GM21528 (cell line): ENCODE measurements around the gene MISP.

Experiments
- ATAC-seq: cut with Tn5 transposase; IDR thresholded peaks from one replicate; pipeline ENCODE4 v1.9.1; 2021; ENCODE audit warnings: mild to moderate bottlenecking, moderate library complexity; ENCODE audit not compliant: unreplicated experiment, low FRiP score

MISP gene

DNA sequence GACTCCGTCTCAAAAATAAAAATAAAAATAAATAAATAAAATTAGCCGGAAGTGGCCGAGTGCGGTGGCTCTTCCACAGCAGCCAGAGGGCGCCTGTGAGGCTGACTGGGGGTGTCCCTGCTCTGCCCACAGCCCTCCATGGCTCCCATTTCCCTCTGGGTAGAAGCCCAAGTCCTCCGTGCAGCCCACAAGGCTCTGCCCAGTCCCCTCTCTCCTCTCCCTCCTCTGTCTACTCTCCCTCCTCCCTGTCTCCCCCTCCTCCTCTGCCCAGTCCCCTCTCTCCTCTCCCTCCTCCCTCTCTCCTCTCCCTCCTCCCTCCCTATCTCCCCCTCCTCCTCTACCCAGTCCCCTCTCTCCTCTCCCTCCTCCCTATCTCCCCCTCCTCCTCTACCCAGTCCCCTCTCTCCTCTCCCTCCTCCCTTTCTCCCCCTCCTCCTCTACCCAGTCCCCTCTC, 20.4 kb downstream of the MISP start:
- no peak for ATAC-seq

DNA sequence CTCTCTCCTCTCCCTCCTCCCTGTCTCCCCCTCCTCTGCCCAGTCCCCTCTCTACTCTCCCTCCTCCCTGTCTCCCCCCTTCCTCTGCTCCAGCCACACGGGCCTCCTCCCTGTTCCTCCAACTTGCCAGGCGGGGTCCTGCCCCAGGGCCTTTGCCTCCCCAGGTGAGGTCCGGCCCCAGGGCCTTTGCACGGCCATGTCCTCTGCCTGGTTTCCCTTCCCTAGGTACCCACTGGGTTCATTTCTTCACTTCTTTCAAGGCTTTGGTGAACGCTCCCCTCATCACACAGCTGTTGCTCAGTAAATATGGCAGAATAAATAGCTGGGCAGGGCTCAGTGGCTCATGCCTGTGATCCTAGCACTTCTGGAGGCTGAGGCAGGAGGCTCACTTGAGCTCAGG, 21.2 kb downstream of the MISP start:
- no peak for ATAC-seq

DNA sequence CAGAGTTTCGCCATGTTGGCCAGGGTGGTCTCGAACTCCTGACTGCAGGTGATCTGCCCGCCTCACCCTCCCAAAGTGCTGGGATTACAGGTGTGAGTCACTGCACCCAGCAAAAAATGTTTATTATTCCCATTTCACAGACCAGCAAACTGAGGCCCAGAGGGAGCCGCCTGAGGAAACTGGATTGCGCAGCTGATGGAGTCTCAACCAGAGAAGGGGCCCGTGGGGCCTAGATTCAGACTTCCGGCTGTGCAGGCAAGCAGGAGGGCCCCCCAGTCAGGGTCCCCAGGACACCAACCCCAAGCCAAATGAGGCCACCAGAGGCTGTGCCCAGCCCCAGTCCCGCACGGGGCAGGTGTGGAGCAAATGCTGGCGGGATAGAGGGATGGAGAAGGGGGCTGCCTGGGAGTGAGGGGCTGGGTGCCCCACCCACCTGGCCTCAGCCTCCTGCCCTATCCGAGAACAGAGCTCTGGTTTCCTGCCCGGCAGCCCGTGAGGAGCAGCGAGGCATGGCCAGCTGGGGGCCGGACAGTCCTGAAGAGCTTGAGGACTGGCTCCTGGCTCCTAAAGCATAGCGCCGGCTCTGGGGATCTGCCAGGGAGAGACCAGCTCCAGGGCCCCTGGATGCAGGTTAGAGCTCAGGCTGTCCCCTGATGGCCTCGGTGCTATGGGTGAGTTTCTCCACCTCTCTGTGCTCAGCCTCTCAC, 22.0 kb downstream of the MISP start:
- ATAC-seq = no peak

DNA sequence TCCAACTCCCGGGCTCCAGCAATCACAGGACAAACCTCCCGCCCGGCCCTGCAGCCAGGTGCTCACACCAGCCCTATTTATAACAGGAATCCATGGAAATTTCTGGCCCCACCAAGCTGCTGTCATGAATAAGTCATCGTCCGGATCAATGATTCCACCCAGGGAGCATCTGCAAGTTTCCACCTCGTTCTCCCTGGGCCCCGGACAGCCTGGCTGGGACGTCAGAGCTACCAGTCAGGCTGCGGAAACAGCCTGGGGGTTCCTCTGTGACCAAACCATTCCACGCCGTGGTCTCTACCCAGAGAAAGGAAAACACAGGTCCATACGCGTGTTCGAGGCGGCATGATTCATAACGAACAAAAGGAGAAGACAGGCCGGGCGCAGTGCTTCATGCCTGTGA, 25.6 kb downstream of the MISP start:
- ATAC-seq = no peak

DNA sequence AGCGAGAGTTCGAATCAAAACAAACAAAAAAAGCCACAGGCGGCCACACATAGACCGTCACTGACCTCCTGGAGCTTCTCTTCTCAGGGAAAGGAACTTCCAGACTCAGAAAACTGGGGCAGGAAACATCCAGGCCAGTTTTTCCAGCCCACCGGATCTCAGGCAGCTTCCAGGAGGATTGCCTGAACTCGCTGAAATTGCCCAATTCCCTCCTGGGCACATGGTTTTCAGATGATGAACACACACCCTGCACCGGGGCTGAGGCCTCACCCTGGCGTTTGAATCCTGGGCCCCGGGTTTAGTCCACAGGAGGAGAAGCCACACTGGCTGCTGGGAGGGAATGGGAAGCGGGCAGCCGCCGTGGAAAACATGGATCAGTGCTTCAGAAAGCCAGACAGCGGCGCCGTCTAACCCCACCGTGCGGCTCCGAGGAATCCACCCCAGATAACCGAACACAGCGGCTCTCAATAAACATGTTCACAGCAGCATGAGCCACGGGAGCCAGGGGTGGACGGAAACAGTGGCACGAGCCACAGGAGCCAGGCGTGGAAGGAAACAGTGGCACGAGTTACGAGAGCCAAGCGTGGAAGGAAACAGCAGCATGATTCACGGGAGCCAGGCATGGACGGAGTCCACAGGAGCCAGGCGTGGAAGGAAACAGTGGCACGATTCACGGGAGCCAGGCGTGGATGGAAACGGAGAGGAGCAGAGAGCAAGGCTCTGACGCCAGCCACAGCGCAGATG, 28.2 kb downstream of the MISP start:
- ATAC-seq = no peak

DNA sequence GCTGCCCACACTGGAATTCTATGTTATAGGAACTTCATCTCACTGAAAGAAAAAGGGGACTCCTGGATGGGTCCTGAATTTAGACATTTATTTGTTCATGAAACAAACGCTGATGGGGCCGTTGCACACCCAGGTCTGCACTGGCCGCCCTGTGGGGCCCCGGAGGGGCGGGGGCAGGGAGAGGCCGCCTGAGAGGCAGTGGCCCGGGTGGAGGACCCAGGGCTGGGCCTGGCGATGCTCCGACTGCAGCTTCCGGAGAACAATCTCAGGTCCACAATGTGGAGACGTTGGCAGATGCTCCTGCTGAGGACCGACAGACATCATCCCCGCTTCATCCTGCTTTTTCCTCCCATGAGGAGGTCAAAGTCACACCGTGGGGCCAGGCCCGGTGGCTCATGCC, 30.0 kb downstream of the MISP start:
- ATAC-seq = no peak

DNA sequence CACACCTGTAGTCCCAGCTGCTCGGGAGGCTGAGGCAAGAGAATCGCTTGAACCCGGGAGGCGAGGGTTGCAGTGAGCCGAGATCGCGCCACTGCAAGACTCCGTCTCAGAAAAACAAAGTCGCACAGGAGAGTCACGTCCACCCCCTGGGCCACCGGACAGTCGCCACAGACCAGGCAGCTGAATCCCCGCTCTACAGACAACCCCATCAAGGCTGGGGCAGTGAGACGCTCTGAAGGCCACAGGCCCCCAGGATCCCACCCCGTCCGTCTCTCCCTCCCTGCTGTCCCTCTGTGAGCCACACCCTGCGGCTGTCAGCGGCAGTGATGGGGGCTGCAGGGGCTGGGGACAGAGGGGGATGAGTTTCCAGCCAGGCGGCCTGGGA, 30.9 kb downstream of the MISP start:
- no peak for ATAC-seq

DNA sequence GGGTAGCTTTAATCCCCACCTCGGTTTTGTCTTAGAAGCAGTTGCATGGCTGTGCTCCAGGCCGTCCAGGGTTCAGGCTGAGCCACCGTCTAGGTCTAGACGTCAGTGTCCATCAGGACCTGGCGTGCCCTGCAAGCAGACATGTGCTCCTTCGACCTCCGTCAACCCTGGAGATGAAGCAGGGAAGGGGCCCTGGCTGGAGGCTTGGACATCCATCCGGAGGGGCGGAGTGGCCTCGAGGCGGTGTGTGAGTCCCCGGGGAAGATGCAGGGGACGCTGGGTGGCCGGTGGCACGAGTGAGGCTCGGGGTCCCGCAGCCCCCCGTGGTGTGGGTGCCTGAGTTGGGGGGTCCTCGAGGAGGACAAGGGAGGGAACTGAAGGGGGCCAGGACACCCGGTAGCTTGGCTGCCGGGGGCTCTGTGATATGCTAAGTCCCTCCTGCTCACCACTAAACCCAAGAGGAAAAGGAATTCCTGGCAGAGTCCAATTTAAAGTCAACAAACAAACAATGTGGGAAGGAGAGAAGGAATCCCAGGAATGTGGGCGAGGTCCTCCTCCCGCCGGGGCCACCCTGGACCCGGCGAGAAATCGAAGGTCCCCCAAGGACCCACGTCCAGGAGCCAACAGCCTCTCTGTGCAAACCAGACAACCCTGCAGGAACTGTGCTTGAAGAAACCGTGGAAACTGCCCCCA, 31.4 kb downstream of the MISP start:
- ATAC-seq = no peak

DNA sequence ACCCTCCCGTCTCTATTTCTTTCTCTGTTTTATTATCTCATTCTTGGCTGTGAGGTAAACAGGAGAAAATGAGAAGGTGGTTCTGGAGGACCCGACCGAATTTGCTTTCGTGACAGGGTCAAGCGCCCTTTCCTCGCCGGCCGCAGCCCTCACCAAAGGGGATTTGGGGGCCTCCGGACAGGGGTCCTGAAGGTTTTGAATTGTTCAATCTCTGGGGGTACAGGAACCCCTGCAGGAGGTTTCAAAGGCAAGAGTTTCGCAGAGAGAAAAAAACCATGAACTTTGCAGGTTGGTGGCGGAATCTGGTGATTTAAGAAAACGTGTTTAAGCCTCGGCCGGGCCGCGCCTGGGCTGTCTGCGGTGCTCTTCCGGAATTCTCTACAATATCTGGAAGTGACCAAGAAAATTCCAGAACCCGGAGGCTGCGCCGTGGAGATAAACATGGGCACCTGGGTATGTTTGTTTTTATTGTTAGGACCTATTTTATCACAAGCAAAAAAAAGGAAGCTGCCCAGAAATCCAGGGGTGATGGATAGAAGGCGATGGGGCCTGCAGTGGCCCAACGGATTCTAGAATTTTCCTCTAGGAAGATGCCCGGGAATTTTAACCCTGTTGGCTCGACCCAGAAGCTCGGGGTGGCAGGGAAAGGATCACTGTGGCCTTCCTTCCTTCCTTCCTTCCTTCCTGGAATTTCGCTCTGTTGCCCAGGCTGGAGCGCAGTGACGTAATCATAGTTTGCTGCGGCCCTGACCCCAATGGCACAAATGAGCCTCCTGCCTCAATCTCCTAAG, 32.2 kb downstream of the MISP start:
- no peak for ATAC-seq

DNA sequence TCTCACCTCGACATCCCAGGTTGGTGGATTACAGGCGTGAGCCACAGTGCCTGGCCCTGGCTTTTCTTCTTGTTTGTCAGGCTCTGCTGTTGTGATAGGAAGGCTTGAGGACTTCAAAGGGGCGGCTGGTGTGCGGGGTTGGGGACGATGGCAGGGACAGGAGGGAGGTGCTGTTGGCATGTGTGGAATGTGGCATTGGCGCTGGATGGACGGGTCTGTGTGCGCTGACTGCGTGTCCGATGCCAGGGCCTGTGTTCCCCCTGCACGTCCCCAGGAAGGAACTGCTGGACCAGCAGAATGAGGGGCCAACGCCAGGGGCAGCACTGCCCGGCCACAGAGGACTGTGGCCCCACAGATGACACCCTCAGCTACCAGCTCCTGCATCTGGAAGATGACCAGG, 33.6 kb downstream of the MISP start:
- ATAC-seq = no peak

DNA sequence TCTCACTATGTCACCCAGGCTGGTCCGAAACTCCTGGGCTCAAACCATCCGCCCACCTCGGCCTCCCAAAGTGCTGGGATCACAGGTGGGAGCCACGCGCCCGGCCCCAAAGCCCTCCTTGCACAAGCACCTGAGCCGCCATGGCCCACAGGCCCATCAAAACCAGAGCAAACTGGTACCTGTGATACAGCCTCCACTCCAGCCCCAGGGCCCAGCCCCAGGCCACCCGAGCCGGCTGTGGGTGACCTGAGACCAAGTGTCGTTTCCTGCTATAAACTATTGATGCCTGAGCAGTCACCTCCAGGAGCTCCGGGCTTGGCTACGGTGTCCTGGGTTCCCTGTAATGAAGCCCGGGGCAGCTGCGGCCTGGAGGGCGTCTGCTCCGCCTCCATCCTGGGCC, 36.6 kb downstream of the MISP start:
- ATAC-seq = no peak

DNA sequence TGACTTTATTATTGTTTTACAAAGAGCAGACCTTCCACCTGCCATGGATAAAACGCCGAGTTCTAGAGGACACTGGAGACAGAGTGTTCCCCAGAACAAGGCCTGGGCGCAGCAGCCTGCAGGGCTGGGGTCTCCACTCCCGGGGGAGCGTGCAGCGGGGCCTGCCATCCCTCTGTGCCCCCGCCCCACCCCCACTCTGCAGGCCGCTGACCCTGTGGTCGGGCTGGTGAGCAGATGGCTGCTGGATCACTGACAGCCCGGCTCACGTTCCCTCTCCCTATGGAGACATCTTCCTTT, 37.7 kb downstream of the MISP start:
- no peak for ATAC-seq

DNA sequence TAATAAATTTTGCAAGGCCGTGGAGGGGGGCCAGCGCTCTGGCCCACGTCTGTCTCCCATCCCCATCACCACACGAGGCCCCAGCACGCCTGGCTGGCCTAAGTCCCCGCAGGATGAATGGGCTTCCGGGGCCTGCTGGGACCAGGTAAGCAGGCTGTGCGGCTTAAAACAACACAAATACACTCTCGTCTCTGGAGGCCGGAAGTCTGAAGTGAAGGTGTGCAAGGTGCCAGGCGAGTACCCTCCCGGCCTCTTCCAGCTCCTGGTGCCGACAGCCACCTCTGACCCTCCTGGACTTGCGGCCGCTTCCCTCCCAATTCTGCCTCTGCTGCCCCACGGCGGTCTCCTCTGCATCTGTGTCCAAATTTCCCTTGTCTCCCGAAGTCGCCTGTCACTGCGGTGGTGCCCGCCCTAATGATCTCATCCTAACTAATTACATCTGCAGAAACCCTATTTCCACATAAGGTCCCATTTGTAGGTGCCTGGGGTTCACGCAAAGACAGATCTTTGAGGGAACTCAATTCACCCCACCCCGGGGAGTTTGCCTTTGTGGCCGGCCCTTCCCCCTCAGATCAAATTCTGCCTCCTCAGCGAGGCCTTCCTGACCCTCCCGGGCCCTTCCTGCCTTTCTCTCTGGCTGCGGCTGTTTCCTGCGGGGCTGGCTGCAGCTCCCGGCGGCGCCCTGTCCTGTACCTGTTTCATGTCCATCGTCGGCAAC, 38.2 kb downstream of the MISP start:
- ATAC-seq = no peak

DNA sequence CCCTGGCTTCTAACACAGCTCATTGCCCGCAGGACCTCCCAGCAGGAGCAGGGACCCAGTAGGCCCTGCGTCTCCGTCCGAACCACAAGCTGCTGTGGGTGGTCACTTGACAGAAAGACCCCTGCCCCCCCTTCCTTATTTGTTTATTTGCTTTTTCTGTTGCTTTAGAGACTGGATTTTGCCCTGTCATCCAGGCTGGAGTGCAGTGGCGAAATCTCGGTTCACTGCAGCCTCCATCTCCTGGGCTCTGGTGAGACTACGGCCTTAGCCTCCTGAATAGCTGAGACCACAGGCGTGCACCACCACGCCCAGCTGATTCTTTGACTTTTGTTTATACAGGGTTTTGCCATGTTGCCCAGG, 38.8 kb downstream of the MISP start:
- ATAC-seq = no peak

DNA sequence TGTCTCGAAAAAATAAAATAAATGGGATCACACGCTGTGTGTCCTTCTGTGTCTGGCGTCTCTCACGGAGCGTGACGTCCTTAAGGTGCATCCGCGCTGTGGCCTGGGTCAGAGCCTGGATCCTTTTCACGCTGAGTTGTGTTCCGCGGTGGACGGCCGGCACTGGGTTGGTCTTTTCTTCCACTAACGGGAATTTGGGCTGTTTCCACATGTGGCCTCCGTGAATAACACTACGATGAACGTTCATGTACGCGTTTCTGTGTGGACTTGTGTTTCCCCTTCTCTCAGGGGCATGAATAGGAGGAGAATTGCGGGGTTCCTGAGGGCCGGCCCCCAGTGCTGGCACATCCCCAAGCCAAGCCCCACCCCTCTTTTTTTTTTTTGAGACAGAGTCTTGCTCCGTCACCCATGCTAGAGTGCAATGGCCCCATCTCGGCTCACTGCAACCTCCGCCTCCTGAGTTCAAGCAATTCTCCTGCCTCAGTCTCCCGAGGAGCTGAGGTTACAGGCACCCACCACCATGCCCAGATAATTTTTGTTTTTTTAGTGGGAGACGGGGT, 40.2 kb downstream of the MISP start:
- ATAC-seq = no peak

DNA sequence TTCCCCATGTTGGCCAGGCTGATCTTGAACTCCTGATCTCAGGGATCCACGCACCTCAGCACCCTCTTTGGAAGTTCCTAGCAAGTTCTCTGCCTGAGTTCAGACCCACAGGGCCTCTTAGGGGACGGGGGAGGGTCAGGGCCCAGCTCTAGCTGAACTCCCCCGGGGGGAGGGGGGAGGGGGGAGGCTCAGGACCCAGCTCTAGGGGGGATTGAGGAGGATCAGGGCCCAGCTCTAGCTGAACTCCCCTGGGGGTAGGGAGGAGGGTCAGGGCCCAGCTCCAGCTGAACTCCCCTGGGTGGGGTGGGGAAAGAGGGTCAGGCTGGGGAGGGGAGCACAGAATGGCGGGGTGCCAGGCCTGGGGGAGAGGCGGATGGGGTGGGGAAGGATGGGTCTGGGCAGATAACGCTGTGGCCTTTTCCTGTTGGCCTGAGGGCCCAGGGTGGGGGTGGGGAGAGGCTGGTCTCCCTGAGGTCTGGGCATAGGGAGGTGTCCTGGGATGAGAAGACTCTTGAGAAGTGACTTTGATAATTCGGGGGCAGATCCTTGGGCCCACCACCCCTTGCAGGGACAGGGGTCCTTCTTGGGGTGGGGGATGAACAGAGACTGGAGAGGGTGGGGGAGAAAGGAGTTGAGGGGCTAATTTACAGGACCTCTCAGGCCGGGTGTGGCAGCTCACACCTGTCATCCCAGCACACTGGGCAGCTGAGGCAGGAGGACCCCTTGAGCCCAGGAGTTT, 40.8 kb downstream of the MISP start:
- no peak for ATAC-seq

DNA sequence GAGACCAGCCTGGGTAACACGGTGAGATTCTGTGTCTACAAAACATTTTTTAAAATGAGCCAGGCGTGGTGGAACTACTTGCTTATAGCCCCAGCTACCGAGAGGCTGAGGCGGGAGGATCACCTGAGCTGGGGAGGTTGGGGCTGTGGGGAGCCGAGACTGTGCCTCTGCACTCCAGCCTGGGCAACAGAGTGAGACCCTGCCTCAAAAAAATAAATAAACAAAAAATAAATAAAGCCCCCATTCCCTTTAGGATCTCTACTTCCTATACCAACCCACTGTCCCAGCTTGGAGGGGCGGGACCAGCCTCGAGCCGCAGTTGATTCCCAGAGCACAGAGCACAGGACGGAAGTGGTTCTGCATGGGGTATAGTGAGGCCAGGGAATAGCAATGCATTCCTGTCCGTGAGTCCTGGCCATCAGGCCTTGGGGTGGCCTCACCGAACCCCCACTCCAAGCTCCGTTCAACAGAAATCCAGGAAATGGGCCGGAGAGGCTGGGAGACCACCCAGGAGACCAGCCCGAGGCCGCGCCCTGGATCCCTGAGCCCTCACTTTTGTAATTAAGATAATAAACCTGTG, 41.5 kb downstream of the MISP start:
- no peak for ATAC-seq

DNA sequence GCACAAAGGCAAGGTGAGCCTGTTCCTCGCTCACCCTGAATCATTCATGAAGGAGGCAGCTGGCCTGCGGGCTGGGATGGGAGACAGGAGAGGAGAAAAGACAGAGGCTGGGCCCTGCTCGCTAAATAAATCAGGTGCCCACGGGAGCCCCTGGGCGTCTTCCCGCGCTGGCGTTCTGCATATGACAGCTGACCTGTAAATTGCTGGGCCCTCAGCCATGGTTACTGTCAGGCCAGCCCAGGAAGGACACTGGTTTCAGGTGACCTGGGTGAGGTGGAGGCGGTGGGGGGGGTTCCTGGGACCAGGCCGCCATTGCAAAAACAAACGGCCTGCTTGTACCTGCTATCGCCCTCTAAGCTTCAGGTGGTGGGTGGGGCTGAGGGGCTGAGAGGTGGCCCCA, 42.9 kb downstream of the MISP start:
- ATAC-seq = no peak

DNA sequence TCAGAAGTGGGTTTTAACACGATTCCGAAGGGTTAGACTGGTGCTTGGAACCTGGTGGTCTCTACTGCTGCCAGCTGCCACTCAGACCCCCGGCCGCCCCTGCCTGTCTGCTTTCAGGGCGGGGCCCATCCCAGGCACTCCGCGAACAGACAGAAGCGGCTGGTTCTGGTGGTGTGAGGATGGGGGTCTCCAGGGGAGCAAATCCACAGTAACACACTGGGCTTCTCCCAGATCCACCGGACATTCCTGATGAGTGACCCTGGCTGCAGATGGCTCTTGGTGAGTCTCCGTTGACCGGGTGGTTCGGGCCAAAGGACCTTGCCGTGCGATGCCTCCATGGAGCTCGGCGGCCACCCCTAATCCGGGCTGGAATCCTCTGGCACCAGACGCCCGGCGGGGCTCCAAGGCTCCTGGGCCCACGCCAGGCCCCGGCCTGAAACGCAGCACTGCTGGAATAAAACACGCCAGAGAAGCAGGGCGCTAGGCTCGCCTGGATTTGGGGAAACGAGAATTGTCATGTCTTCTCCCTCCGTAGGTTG, 44.2 kb downstream of the MISP start:
- ATAC-seq = no peak
